K562 (cell line): ENCODE results near the gene TGM5. TPM values are rescaled to one million over a fixed set of nuclear protein-coding genes. Genes with fewer than 3 reads are reported as not detected.
A peak's percentile ranks its signal among the peaks of the same experiment; 100 is the strongest.

ENCODE experiments used
- CBFA2T2 ChIP-seq: fragments of 450-650 bp; conservative IDR thresholded peaks from 2 replicates; pipeline ENCODE4 v1.6.1; 2017; ENCODE audit warnings: mild to moderate bottlenecking
- CBFA2T3 ChIP-seq: fragments of 450-650 bp; IDR thresholded peaks from 2 replicates; pipeline ENCODE4 v1.6.1; 2017
- GABPB1 ChIP-seq: sonication (generic); formaldehyde crosslinking; IDR thresholded peaks from 2 replicates; pipeline ENCODE4 v1.8.0; 2022; ENCODE audit warnings: mild to moderate bottlenecking, missing genetic modification reagents
- MNT ChIP-seq, 2 experiments: fragments of 450-650 bp; conservative IDR thresholded peaks; 2 replicates each; pipeline ENCODE4 v1.6.1; 2017; ENCODE audit warnings: mild to moderate bottlenecking in 2 of 2, moderate library complexity in 2 of 2
- MTF1 ChIP-seq: fragments of 250-450 bp; sonication (Bioruptor Pico); IDR thresholded peaks from 2 replicates; pipeline ENCODE4 v1.9.0; 2021; ENCODE audit warnings: moderate library complexity, mild to moderate bottlenecking, inconsistent platforms, borderline replicate concordance
- PHF8 ChIP-seq: fragments of 200-600 bp; sonication (generic); IDR thresholded peaks from 2 replicates; pipeline ENCODE4 v1.6.1; 2012; ENCODE audit warnings: mixed run types, mild to moderate bottlenecking, inconsistent platforms, low read length, moderate library complexity, borderline replicate concordance
- POLR2A ChIP-seq: fragments of 450-650 bp; conservative IDR thresholded peaks from 2 replicates; pipeline ENCODE4 v1.6.1; 2016
- PREB ChIP-seq: sonication (generic); formaldehyde crosslinking; IDR thresholded peaks from 2 replicates; pipeline ENCODE4 v1.8.1; 2023; ENCODE audit warnings: mild to moderate bottlenecking, missing genetic modification reagents
- SMARCB1 ChIP-seq: IDR thresholded peaks from 2 replicates; pipeline ENCODE4 v1.6.1; 2011; ENCODE audit warnings: improper control_type of control experiment, low read depth; ENCODE audit not compliant: insufficient read length
- SMARCE1 ChIP-seq: fragments of 450-650 bp; IDR thresholded peaks from 2 replicates; pipeline ENCODE4 v1.7.1; 2016; ENCODE audit warnings: mild to moderate bottlenecking
- SP1 ChIP-seq: sonication (generic); formaldehyde crosslinking; IDR thresholded peaks from 2 replicates; pipeline ENCODE4 v1.8.1; 2022; ENCODE audit warnings: mild to moderate bottlenecking, missing genetic modification reagents
- TAF7 ChIP-seq: fragments of 450-650 bp; IDR thresholded peaks from 2 replicates; pipeline ENCODE4 v1.6.1; 2016; ENCODE audit warnings: missing genetic modification characterization, missing compliant biosample characterization
- TBL1XR1 ChIP-seq, 2 experiments: IDR thresholded peaks; 2 replicates each; pipeline ENCODE4 v1.6.1; 2012; ENCODE audit warnings: improper control_type of control experiment in 2 of 2, low read length in 2 of 2, mild to moderate bottlenecking in 1 of 2
- ZFP1 ChIP-seq: fragments of 450-650 bp; formaldehyde crosslinking; IDR thresholded peaks from 2 replicates; pipeline ENCODE4 v1.4.0; 2020; ENCODE audit warnings: mild to moderate bottlenecking, mixed read lengths
- ZNF239 ChIP-seq: fragments of 250-450 bp; sonication (Bioruptor Pico); IDR thresholded peaks from 2 replicates; pipeline ENCODE4 v1.4.0; 2020; ENCODE audit warnings: mild to moderate bottlenecking
- ZNF384 ChIP-seq: IDR thresholded peaks from 2 replicates; pipeline ENCODE4 v1.6.1; 2012; ENCODE audit warnings: low read depth, low read length, improper control_type of control experiment
- ZNF436 ChIP-seq: fragments of 250-450, 450-650 bp; sonication (Bioruptor Pico); formaldehyde crosslinking; IDR thresholded peaks from 2 replicates; pipeline ENCODE4 v1.7.0; 2020; ENCODE audit warnings: mild to moderate bottlenecking
- polyA plus RNA-seq, 8 experiments: library from polyadenylated mRNA; depleted of rRNA in 4 of 8; stranded (reverse) in 5 of 8; unstranded in 3 of 8; fragments of >200 nt; fragmentation: Nextera tagmentation in 2 of 8; fragmentation: Illumina TruSeq in 1 of 8; extraction: Ambion mirVana in 2 of 8; extraction: Trizol in 1 of 8; gene quantifications; 2 replicates each; pipeline versions ENCODE4 v1.2.1 to v1.2.3, GENCODE V29; 2011 to 2014; ENCODE audit warnings: inconsistent platforms in 1 of 8, missing spikeins in 1 of 8
- total RNA-seq, 7 experiments: library from RNA; depleted of rRNA in 6 of 7; stranded (reverse); fragments of >200 nt in 6 of 7; fragmentation: Illumina TruSeq in 2 of 7; extraction: Trizol in 2 of 7; gene quantifications; 2 replicates each; pipeline versions ENCODE4 v1.2.1 to v1.2.3, GENCODE V29; 2011 to 2021; ENCODE audit warnings: low replicate concordance in 1 of 7
- TF ChIP-seq, protein P1 (sequence below), 2 experiments: fragments of 450-650 bp; IDR thresholded peaks; 2 replicates each; pipeline ENCODE4 v1.6.1; 2016
- TF ChIP-seq, protein P2 (sequence below), 3 experiments: fragments of 200-800 bp in 1 of 3; sonication (Bioruptor generic) in 1 of 3; sonication (generic) in 1 of 3; formaldehyde crosslinking in 1 of 3; IDR thresholded peaks; 2 replicates each; pipeline versions ENCODE4 v1.6.1 to v1.8.0; 2016 to 2022; ENCODE audit warnings: mild to moderate bottlenecking in 2 of 3, missing compliant biosample characterization in 2 of 3, missing genetic modification characterization in 2 of 3, missing genetic modification reagents in 1 of 3
- TF ChIP-seq, protein P3 (sequence below): fragments of 250-450 bp; sonication (Bioruptor Pico); IDR thresholded peaks from 2 replicates; pipeline ENCODE4 v1.5.0; 2020; ENCODE audit warnings: mild to moderate bottlenecking
- TF ChIP-seq, protein P4 (sequence below): fragments of 450-650 bp; IDR thresholded peaks from 2 replicates; pipeline ENCODE4 v1.6.1; 2016; ENCODE audit warnings: borderline replicate concordance

TGM5 gene
- total and polyA plus RNA-seq, 9 of the 15 experiments (the other 6 are each of a cell fraction or from before 2014, with no cell fraction given) = 0.03 to 0.10 (median 0.07) TPM; not detected in 6

- TF ChIP-seq, protein P1, sequence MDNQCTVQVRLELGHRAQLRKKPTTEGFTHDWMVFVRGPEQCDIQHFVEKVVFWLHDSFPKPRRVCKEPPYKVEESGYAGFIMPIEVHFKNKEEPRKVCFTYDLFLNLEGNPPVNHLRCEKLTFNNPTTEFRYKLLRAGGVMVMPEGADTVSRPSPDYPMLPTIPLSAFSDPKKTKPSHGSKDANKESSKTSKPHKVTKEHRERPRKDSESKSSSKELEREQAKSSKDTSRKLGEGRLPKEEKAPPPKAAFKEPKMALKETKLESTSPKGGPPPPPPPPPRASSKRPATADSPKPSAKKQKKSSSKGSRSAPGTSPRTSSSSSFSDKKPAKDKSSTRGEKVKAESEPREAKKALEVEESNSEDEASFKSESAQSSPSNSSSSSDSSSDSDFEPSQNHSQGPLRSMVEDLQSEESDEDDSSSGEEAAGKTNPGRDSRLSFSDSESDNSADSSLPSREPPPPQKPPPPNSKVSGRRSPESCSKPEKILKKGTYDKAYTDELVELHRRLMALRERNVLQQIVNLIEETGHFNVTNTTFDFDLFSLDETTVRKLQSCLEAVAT (IDR thresholded peaks at IDR 0.05) = no peak
- no peak for TF ChIP-seq SP1 (CRISPR knock-in tag)
- no peak for TF ChIP-seq PREB
- TF ChIP-seq ZFP1 (CRISPR knock-in tag) = no peak
- TF ChIP-seq ZNF384 = no peak
- TF ChIP-seq ZNF239 (CRISPR knock-in tag) = no peak
- peak; percentile 83 for TF ChIP-seq SMARCE1
- TF ChIP-seq CBFA2T3 = peak; percentile 96
- no peak for TF ChIP-seq PHF8
- TF ChIP-seq, protein P2, sequence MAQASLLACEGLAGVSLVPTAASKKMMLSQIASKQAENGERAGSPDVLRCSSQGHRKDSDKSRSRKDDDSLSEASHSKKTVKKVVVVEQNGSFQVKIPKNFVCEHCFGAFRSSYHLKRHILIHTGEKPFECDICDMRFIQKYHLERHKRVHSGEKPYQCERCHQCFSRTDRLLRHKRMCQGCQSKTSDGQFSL (CRISPR knock-in tag; IDR thresholded peaks at IDR 0.05) = no peak
- TF ChIP-seq, protein P2 (tag; IDR thresholded peaks at IDR 0.05) = 0 out of 4 replicates have a peak, but pooled peaks of 1 of the 2 experiments have one; percentile 33
- TF ChIP-seq, protein P3, sequence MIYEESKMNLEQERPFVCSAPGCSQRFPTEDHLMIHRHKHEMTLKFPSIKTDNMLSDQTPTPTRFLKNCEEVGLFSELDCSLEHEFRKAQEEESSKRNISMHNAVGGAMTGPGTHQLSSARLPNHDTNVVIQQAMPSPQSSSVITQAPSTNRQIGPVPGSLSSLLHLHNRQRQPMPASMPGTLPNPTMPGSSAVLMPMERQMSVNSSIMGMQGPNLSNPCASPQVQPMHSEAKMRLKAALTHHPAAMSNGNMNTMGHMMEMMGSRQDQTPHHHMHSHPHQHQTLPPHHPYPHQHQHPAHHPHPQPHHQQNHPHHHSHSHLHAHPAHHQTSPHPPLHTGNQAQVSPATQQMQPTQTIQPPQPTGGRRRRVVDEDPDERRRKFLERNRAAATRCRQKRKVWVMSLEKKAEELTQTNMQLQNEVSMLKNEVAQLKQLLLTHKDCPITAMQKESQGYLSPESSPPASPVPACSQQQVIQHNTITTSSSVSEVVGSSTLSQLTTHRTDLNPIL = no peak
- no peak for TF ChIP-seq GABPB1 (CRISPR knock-in tag)
- peak; percentile 92 for TF ChIP-seq CBFA2T2
- TF ChIP-seq ZNF436 (CRISPR knock-in tag) = no peak
- TF ChIP-seq MTF1 (CRISPR knock-in tag) = no peak
- no peak for TF ChIP-seq TAF7
- peak; percentile 79 to 82 for TF ChIP-seq MNT (conservative IDR thresholded peaks at IDR 0.05)
- TF ChIP-seq, protein P4, sequence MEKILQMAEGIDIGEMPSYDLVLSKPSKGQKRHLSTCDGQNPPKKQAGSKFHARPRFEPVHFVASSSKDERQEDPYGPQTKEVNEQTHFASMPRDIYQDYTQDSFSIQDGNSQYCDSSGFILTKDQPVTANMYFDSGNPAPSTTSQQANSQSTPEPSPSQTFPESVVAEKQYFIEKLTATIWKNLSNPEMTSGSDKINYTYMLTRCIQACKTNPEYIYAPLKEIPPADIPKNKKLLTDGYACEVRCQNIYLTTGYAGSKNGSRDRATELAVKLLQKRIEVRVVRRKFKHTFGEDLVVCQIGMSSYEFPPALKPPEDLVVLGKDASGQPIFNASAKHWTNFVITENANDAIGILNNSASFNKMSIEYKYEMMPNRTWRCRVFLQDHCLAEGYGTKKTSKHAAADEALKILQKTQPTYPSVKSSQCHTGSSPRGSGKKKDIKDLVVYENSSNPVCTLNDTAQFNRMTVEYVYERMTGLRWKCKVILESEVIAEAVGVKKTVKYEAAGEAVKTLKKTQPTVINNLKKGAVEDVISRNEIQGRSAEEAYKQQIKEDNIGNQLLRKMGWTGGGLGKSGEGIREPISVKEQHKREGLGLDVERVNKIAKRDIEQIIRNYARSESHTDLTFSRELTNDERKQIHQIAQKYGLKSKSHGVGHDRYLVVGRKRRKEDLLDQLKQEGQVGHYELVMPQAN = no peak
- no peak for TF ChIP-seq POLR2A
- TF ChIP-seq SMARCB1 = no peak
- peak in 1 of 2 experiments; percentile 67; a peak in 1 of 4 replicates for TF ChIP-seq TBL1XR1 (IDR thresholded peaks at IDR 0.05; ENCODE audit: low read length in 2 of 2)
These were observed 45.7 kb downstream of the TGM5 start, which contains the start of gene EPB42 (continued) for GRCh38 chr15:43220991-43221403.
